Fibroblast of pulmonary artery (primary cell): ENCODE results near the gene SAMD11.
"Not testable (repeated sequence)": the region's sequence is repeated elsewhere in the genome, so short reads cannot be mapped to it uniquely, and the experiment has no call there.

Source experiments
- DNase-seq: peaks from one replicate; pipeline ENCODE4 v3.0.0-alpha.2; 2010; ENCODE audit warnings: low read depth
- H3K4me3 ChIP-seq: replicated peaks from 2 replicates; pipeline ENCODE4 v1.5.1; 2011; ENCODE audit warnings: low read depth, mild to moderate bottlenecking, control low read depth, low read length, moderate library complexity
- CTCF ChIP-seq: IDR thresholded peaks from 2 replicates; pipeline ENCODE4 v1.5.1; 2011; ENCODE audit warnings: mild to moderate bottlenecking, control low read depth, low read length, inconsistent platforms; ENCODE audit errors: missing control alignments

Gene SAMD11

GRCh38 chr1:942864-943533, 19.3 kb downstream of the SAMD11 start:
- H3K4me3 ChIP-seq: peak overlapping the region; percentile 17
- TF ChIP-seq CTCF: no peak

GRCh38 chr1:943545-944340, 20.0 kb downstream of the SAMD11 start:
- H3K4me3 ChIP-seq: no peak overlapping the region
- DNase-seq: no peak
- TF ChIP-seq CTCF: no peak

More at GRCh38 chr1:942864-943533, 19.3 kb downstream of the SAMD11 start:
- DNase-seq: peak; percentile 55

GRCh38 chr1:944341-945325, 20.9 kb downstream of the SAMD11 start:
- peak; percentile 66 for DNase-seq
- no peak for TF ChIP-seq CTCF

GRCh38 chr1:945688-946556, 22.2 kb downstream of the SAMD11 start:
- DNase-seq: no peak
- TF ChIP-seq CTCF: no peak
- no peak overlapping the region for H3K4me3 ChIP-seq

More at GRCh38 chr1:944341-945325, 20.9 kb downstream of the SAMD11 start:
- H3K4me3 ChIP-seq: no peak overlapping the region

- H3K4me3 ChIP-seq, DNase-seq: not testable (repeated sequence)
Measured at GRCh38 chr1:946811-947210, 23.1 kb downstream of the SAMD11 start.

GRCh38 chr1:947958-948357, 24.2 kb downstream of the SAMD11 start:
- H3K4me3 ChIP-seq: no peak overlapping the region
- DNase-seq: no peak
- no peak for TF ChIP-seq CTCF
